ENCODE data around the gene BUB3. TPM values are rescaled to one million over a fixed set of nuclear protein-coding genes. Genes with fewer than 3 reads are reported as not detected.

The BUB3 gene
- total and polyA plus RNA-seq, 2 of the 8 experiments (the other 6 are each of a cell fraction or from before 2014, with no cell fraction given): 183 to 207 TPM

DNA sequence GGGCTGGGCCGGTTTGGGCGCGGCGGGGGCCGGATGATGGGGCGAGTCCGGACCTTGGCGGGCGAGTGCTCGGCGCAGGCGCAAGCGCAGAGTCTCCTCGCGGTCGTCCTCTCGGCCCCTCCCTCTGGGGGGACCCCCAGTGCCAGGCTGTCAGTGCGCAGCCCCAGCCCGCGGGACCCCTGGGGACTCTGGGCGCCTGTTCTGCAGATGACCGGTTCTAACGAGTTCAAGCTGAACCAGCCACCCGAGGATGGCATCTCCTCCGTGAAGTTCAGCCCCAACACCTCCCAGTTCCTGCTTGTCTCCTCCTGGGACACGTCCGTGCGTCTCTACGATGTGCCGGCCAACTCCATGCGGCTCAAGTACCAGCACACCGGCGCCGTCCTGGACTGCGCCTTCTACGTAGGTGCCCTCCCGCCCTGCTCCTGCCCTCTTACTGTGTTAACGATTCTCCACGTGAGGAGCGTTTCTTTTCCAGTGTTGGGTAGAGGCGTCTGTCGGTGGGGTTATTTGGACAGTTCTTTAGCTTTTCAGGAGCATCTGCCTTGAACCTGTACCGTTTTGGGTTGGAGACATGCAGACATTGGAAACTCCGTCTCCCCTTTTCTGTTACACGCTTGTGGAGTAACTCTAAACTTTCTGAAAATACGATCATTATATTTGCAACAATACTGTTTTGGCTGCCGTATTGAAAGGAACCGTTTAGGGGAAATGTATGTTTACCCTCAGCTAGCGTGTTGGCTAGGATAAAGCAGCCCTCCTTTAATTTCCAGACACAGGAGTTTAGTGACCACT is 706 bp downstream of the BUB3 start (continued):
- no peak for TF ChIP-seq HDAC2 (IDR thresholded peaks at IDR 0.05; ENCODE audit: borderline replicate concordance in 1 of 2, low read depth in 2 of 2, low read length in 2 of 2)
- no peak for TF ChIP-seq POU5F1 (IDR thresholded peaks at IDR 0.05; ENCODE audit: low read depth, low read length)
- TF ChIP-seq RNF2 (IDR thresholded peaks at IDR 0.05; ENCODE audit: borderline replicate concordance, low read depth, low read length, missing control alignments, poor library complexity, severe bottlenecking): no peak
- TF ChIP-seq, protein P1, sequence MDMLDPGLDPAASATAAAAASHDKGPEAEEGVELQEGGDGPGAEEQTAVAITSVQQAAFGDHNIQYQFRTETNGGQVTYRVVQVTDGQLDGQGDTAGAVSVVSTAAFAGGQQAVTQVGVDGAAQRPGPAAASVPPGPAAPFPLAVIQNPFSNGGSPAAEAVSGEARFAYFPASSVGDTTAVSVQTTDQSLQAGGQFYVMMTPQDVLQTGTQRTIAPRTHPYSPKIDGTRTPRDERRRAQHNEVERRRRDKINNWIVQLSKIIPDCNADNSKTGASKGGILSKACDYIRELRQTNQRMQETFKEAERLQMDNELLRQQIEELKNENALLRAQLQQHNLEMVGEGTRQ (IDR thresholded peaks at IDR 0.05; ENCODE audit: low read length): no peak
- TF ChIP-seq SIN3A (conservative IDR thresholded peaks at IDR 0.05 in 1 of 2, IDR thresholded peaks at IDR 0.05 in 1 of 2; ENCODE audit: low read depth in 1 of 2, low read length in 2 of 2): peak; percentile 81 to 84; a peak in 2 of 4 replicates
- TF ChIP-seq NANOG (IDR thresholded peaks at IDR 0.05; ENCODE audit: insufficient read depth, low read depth, low read length, poor library complexity, severe bottlenecking): no peak
- TF ChIP-seq RXRA (IDR thresholded peaks at IDR 0.05; ENCODE audit: insufficient read depth, low read depth, low read length): no peak
- TF ChIP-seq, protein P2, sequence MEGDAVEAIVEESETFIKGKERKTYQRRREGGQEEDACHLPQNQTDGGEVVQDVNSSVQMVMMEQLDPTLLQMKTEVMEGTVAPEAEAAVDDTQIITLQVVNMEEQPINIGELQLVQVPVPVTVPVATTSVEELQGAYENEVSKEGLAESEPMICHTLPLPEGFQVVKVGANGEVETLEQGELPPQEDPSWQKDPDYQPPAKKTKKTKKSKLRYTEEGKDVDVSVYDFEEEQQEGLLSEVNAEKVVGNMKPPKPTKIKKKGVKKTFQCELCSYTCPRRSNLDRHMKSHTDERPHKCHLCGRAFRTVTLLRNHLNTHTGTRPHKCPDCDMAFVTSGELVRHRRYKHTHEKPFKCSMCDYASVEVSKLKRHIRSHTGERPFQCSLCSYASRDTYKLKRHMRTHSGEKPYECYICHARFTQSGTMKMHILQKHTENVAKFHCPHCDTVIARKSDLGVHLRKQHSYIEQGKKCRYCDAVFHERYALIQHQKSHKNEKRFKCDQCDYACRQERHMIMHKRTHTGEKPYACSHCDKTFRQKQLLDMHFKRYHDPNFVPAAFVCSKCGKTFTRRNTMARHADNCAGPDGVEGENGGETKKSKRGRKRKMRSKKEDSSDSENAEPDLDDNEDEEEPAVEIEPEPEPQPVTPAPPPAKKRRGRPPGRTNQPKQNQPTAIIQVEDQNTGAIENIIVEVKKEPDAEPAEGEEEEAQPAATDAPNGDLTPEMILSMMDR (IDR thresholded peaks at IDR 0.05; ENCODE audit: control extremely low read depth in 1 of 3, insufficient read depth in 1 of 3, low read depth in 1 of 3, low read length in 3 of 3): no peak
- TF ChIP-seq NRF1 (IDR thresholded peaks at IDR 0.05; ENCODE audit: low read depth, low read length): peak; percentile 68
- TF ChIP-seq MAFK (IDR thresholded peaks at IDR 0.05; ENCODE audit: low read depth, low read length): no peak
- no peak for TF ChIP-seq FOSL1 (IDR thresholded peaks at IDR 0.05; ENCODE audit: insufficient read depth, low read depth, low read length)
- no peak for TF ChIP-seq ZNF274 (IDR thresholded peaks at IDR 0.05; ENCODE audit: borderline replicate concordance, extremely low read depth, low read length)
- TF ChIP-seq KDM4A (IDR thresholded peaks at IDR 0.05; ENCODE audit: low read depth, low read length, severe bottlenecking): no peak
- TF ChIP-seq RBBP5 (IDR thresholded peaks at IDR 0.05; ENCODE audit: borderline replicate concordance, low read depth, low read length): peak; percentile 58; the same call in 1 of the 2 replicates
- TF ChIP-seq ASH2L (IDR thresholded peaks at IDR 0.05; ENCODE audit: low read length): peak; percentile 84
- no peak for TF ChIP-seq CHD2 (IDR thresholded peaks at IDR 0.05; ENCODE audit: low read length)
- no peak for TF ChIP-seq PHF8 (conservative IDR thresholded peaks at IDR 0.05; ENCODE audit: low read depth, low read length)
- TF ChIP-seq SP4 (IDR thresholded peaks at IDR 0.05; ENCODE audit: low read length): no peak

Data from H1 (cell line).